Cardiac muscle cell (in vitro differentiated cells and primary cell): ENCODE measurements around the gene ETV7. TPM values are rescaled to one million over a fixed set of nuclear protein-coding genes. Genes with fewer than 3 reads are reported as not detected.

Source experiments
- DNase-seq, 2 donors: peaks; one replicate each; pipeline versions ENCODE4 v3.0.0 to v3.0.0-alpha.2; 2010 to 2017; ENCODE audit warnings: low read depth in 1 of 2, low spot score in 1 of 2
- H3K27ac ChIP-seq: fragments of 200-600 bp; sonication (generic); 2 replicates; pipeline ENCODE4 v1.5.1; 2016
- H3K27me3 ChIP-seq: fragments of 200-600 bp; sonication (generic); 2 replicates; pipeline ENCODE4 v1.6.0; 2016; ENCODE audit warnings: control low read depth
- H3K36me3 ChIP-seq: fragments of 200-600 bp; sonication (generic); 2 replicates; pipeline ENCODE4 v1.5.1; 2016; ENCODE audit warnings: control low read depth
- H3K4me1 ChIP-seq: fragments of 200-600 bp; sonication (generic); 2 replicates; pipeline ENCODE4 v1.8.1; 2017; ENCODE audit warnings: low read depth, mild to moderate bottlenecking, mixed run types
- H3K4me3 ChIP-seq: fragments of 200-600 bp; sonication (generic); 2 replicates; pipeline ENCODE4 v1.5.1; 2016; ENCODE audit warnings: mild to moderate bottlenecking
- H3K9me3 ChIP-seq: fragments of 200-600 bp; sonication (generic); 2 replicates; pipeline ENCODE4 v1.5.1; 2017; ENCODE audit warnings: low read depth, mild to moderate bottlenecking, control low read depth
- CTCF ChIP-seq: IDR thresholded peaks from 2 replicates; pipeline ENCODE4 v1.5.1; 2012; ENCODE audit warnings: low read depth, mild to moderate bottlenecking, low read length
- polyA plus RNA-seq: library from polyadenylated mRNA; unstranded; fragments of >200 nt; fragmentation: Nextera tagmentation; extraction: Ambion mirVana; gene quantifications from 2 replicates; pipeline ENCODE4 v1.2.1, GENCODE V29; 2016
- total RNA-seq: library from RNA; depleted of rRNA; stranded (reverse); fragments of >200 nt; gene quantifications from 2 replicates; pipeline ENCODE4 v1.2.3, GENCODE V29; 2016

Gene ETV7
- total RNA-seq (0.14 TPM in 1 of 2 replicates, not detected in the other), polyA plus RNA-seq (0.28 TPM in 1 of 2 replicates, not detected in the other)

GRCh38 chr6:36387440-36388303 lies at the start of gene ETV7:
Gene ETV7, minus strand, starts transcription at chr6:36387669. Its CDS starts 128 bp downstream, at chr6:36387541.
- Histone ChIP-seq H3K4me1 (no peaks in the 10 kb centered on the region), H3K9me3 (no peaks in the 10 kb centered on the region), H3K4me3 (peak within 1 kb of the TSS; percentile 7), H3K27ac (no peak within 1 kb of the TSS), H3K36me3 (no peaks in the 10 kb centered on the region), H3K27me3 (peaks cover 81% of the 10 kb centered on the region)
- no peak for TF ChIP-seq CTCF
- peak; percentile 16 to 30 for DNase-seq

GRCh38 chr6:36436466-36436865 lies 49.0 kb upstream of the ETV7 start:
- H3K27ac ChIP-seq = no peak overlapping the region
- H3K27me3 ChIP-seq = no peaks in the 10 kb centered on the region
- no peak overlapping the region for H3K4me3 ChIP-seq
- TF ChIP-seq CTCF = no peak
- DNase-seq = peak in 1 of 2 donors; percentile 61
- no peaks in the 10 kb centered on the region for H3K36me3 ChIP-seq
- no peaks in the 10 kb centered on the region for H3K9me3 ChIP-seq
- H3K4me1 ChIP-seq = peaks cover 16% of the 10 kb centered on the region

GRCh38 chr6:36432151-36432671 lies 44.7 kb upstream of the ETV7 start:
- Histone ChIP-seq H3K4me1 (peaks cover 15% of the 10 kb centered on the region), H3K36me3 (no peaks in the 10 kb centered on the region), H3K4me3 (no peak overlapping the region), H3K27me3 (no peaks in the 10 kb centered on the region), H3K27ac (peak overlapping the region; percentile 74), H3K9me3 (no peaks in the 10 kb centered on the region)
- TF ChIP-seq CTCF = no peak
- DNase-seq = no peak

- no peaks in the 10 kb centered on the region for H3K9me3 ChIP-seq
- no peak for DNase-seq
- TF ChIP-seq CTCF = no peak
- H3K36me3 ChIP-seq = no peaks in the 10 kb centered on the region
- H3K27ac ChIP-seq = peak overlapping the region; percentile 74
- no peak overlapping the region for H3K4me3 ChIP-seq
- no peaks in the 10 kb centered on the region for H3K27me3 ChIP-seq
- peaks cover 15% of the 10 kb centered on the region for H3K4me1 ChIP-seq
Observed at GRCh38 chr6:36431197-36431596, 43.7 kb upstream of the ETV7 start.

- Histone ChIP-seq H3K9me3 (no peaks in the 10 kb centered on the region), H3K4me3 (no peak overlapping the region), H3K27me3 (no peaks in the 10 kb centered on the region), H3K4me1 (peaks cover 15% of the 10 kb centered on the region), H3K36me3 (no peaks in the 10 kb centered on the region), H3K27ac (peak overlapping the region; percentile 74)
- peak; percentile 38 to 60 for DNase-seq
- no peak for TF ChIP-seq CTCF
Observed at GRCh38 chr6:36430351-36430750, 42.9 kb upstream of the ETV7 start.
